ENCODE measurements around the gene UBL7.

Gene UBL7

GRCh38 chr15:74417670-74418069 lies 43.3 kb downstream of the UBL7 start:
- H3K9ac ChIP-seq (ENCODE audit: low read depth, low read length), result no peak overlapping the region
- no peaks in the 10 kb centered on the region for H3K9me3 ChIP-seq (ENCODE audit: control insufficient read depth, insufficient read depth, low read length)
- no peaks in the 10 kb centered on the region; the same call in 1 of the 2 replicates for H3K36me3 ChIP-seq (ENCODE audit: insufficient read depth, low read length)
- peaks cover 21% of the 10 kb centered on the region for H3K4me1 ChIP-seq (ENCODE audit: insufficient read depth, low read length)

GRCh38 chr15:74417225-74417624 lies 43.7 kb downstream of the UBL7 start:
- H3K36me3 ChIP-seq (ENCODE audit: insufficient read depth, low read length), result no peaks in the 10 kb centered on the region; the same call in 1 of the 2 replicates
- H3K9me3 ChIP-seq (ENCODE audit: control insufficient read depth, insufficient read depth, low read length), result no peaks in the 10 kb centered on the region
- peaks cover 16% of the 10 kb centered on the region for H3K4me1 ChIP-seq (ENCODE audit: insufficient read depth, low read length)
- no peak overlapping the region for H3K9ac ChIP-seq (ENCODE audit: low read depth, low read length)

- Histone ChIP-seq H3K9ac (ENCODE audit: low read depth, low read length) (no peak overlapping the region), H3K4me1 (ENCODE audit: insufficient read depth, low read length) (peaks cover 7% of the 10 kb centered on the region; the same call in 1 of the 2 replicates), H3K36me3 (ENCODE audit: insufficient read depth, low read length) (no peaks in the 10 kb centered on the region; the same call in 1 of the 2 replicates), H3K9me3 (ENCODE audit: control insufficient read depth, insufficient read depth, low read length) (no peaks in the 10 kb centered on the region)
Measured at GRCh38 chr15:74415966-74416916, 44.7 kb downstream of the UBL7 start.

- no peak overlapping the region for H3K9ac ChIP-seq (ENCODE audit: low read depth, low read length)
- no peaks in the 10 kb centered on the region; the same call in 1 of the 2 replicates for H3K36me3 ChIP-seq (ENCODE audit: insufficient read depth, low read length)
- H3K9me3 ChIP-seq (ENCODE audit: control insufficient read depth, insufficient read depth, low read length), result no peaks in the 10 kb centered on the region
- H3K4me1 ChIP-seq (ENCODE audit: insufficient read depth, low read length), result no peaks in the 10 kb centered on the region; the same call in 1 of the 2 replicates
Measured at GRCh38 chr15:74414603-74415338, 46.2 kb downstream of the UBL7 start.

GRCh38 chr15:74414081-74414580 lies 46.8 kb downstream of the UBL7 start:
- no peaks in the 10 kb centered on the region; the same call in 1 of the 2 replicates for H3K36me3 ChIP-seq (ENCODE audit: insufficient read depth, low read length)

GRCh38 chr15:74413350-74414080 lies 47.4 kb downstream of the UBL7 start:
- H3K9ac ChIP-seq (ENCODE audit: low read depth, low read length), result no peak overlapping the region
- H3K4me1 ChIP-seq (ENCODE audit: insufficient read depth, low read length), result no peaks in the 10 kb centered on the region; the same call in 1 of the 2 replicates
- H3K36me3 ChIP-seq (ENCODE audit: insufficient read depth, low read length), result no peaks in the 10 kb centered on the region; the same call in 1 of the 2 replicates

More at GRCh38 chr15:74414081-74414580, 46.8 kb downstream of the UBL7 start:
- no peaks in the 10 kb centered on the region for H3K4me1 ChIP-seq (ENCODE audit: insufficient read depth, low read length)
- H3K9ac ChIP-seq (ENCODE audit: low read depth, low read length), result no peak overlapping the region
- no peaks in the 10 kb centered on the region for H3K9me3 ChIP-seq (ENCODE audit: control insufficient read depth, insufficient read depth, low read length)

GRCh38 chr15:74412159-74412558 lies 48.8 kb downstream of the UBL7 start:
- H3K4me1 ChIP-seq (ENCODE audit: insufficient read depth, low read length), result peaks cover 9% of the 10 kb centered on the region; the same call in 1 of the 2 replicates
- H3K9me3 ChIP-seq (ENCODE audit: control insufficient read depth, insufficient read depth, low read length), result no peaks in the 10 kb centered on the region
- H3K36me3 ChIP-seq (ENCODE audit: insufficient read depth, low read length), result no peaks in the 10 kb centered on the region; the same call in 1 of the 2 replicates
- no peak overlapping the region for H3K9ac ChIP-seq (ENCODE audit: low read depth, low read length)

More at GRCh38 chr15:74413350-74414080, 47.4 kb downstream of the UBL7 start:
- no peaks in the 10 kb centered on the region for H3K9me3 ChIP-seq (ENCODE audit: control insufficient read depth, insufficient read depth, low read length)

- Histone ChIP-seq H3K36me3 (ENCODE audit: insufficient read depth, low read length) (no peaks in the 10 kb centered on the region; the same call in 1 of the 2 replicates), H3K9me3 (ENCODE audit: control insufficient read depth, insufficient read depth, low read length) (no peaks in the 10 kb centered on the region), H3K4me1 (ENCODE audit: insufficient read depth, low read length) (peaks cover 13% of the 10 kb centered on the region), H3K9ac (ENCODE audit: low read depth, low read length) (no peak overlapping the region)
Measured at GRCh38 chr15:74411686-74412085, 49.3 kb downstream of the UBL7 start.

GRCh38 chr15:74410502-74410901 lies 50.5 kb downstream of the UBL7 start:
- peaks cover 16% of the 10 kb centered on the region for H3K4me1 ChIP-seq (ENCODE audit: insufficient read depth, low read length)

GRCh38 chr15:74409225-74409624 lies 51.7 kb downstream of the UBL7 start:
- Histone ChIP-seq H3K36me3 (ENCODE audit: insufficient read depth, low read length) (no peaks in the 10 kb centered on the region), H3K9ac (ENCODE audit: low read depth, low read length) (no peak overlapping the region), H3K9me3 (ENCODE audit: control insufficient read depth, insufficient read depth, low read length) (no peaks in the 10 kb centered on the region), H3K4me1 (ENCODE audit: insufficient read depth, low read length) (peaks cover 16% of the 10 kb centered on the region)

More at GRCh38 chr15:74410502-74410901, 50.5 kb downstream of the UBL7 start:
- H3K9ac ChIP-seq (ENCODE audit: low read depth, low read length), result no peak overlapping the region
- no peaks in the 10 kb centered on the region; the same call in 1 of the 2 replicates for H3K36me3 ChIP-seq (ENCODE audit: insufficient read depth, low read length)
- H3K9me3 ChIP-seq (ENCODE audit: control insufficient read depth, insufficient read depth, low read length), result no peaks in the 10 kb centered on the region

GRCh38 chr15:74408815-74409214 lies 52.1 kb downstream of the UBL7 start:
- peaks cover 16% of the 10 kb centered on the region for H3K4me1 ChIP-seq (ENCODE audit: insufficient read depth, low read length)
- H3K9me3 ChIP-seq (ENCODE audit: control insufficient read depth, insufficient read depth, low read length), result no peaks in the 10 kb centered on the region
- no peaks in the 10 kb centered on the region for H3K36me3 ChIP-seq (ENCODE audit: insufficient read depth, low read length)
- H3K9ac ChIP-seq (ENCODE audit: low read depth, low read length), result no peak overlapping the region

GRCh38 chr15:74408385-74408784 lies 52.6 kb downstream of the UBL7 start:
- Histone ChIP-seq H3K4me1 (ENCODE audit: insufficient read depth, low read length) (peaks cover 16% of the 10 kb centered on the region), H3K9me3 (ENCODE audit: control insufficient read depth, insufficient read depth, low read length) (no peaks in the 10 kb centered on the region), H3K36me3 (ENCODE audit: insufficient read depth, low read length) (no peaks in the 10 kb centered on the region), H3K9ac (ENCODE audit: low read depth, low read length) (no peak overlapping the region)

GRCh38 chr15:74406992-74407705 lies 53.8 kb downstream of the UBL7 start:
- Histone ChIP-seq H3K4me1 (ENCODE audit: insufficient read depth, low read length) (peaks cover 16% of the 10 kb centered on the region), H3K9me3 (ENCODE audit: control insufficient read depth, insufficient read depth, low read length) (no peaks in the 10 kb centered on the region), H3K9ac (ENCODE audit: low read depth, low read length) (no peak overlapping the region), H3K36me3 (ENCODE audit: insufficient read depth, low read length) (no peaks in the 10 kb centered on the region)
